Smooth muscle cell (in vitro differentiated cells): ENCODE results near the gene APBA2. TPM values are rescaled to one million over a fixed set of nuclear protein-coding genes. Genes with fewer than 3 reads are reported as not detected.

Experiments
- DNase-seq: peaks from one replicate; lab custom pipeline; 2025; ENCODE audit not compliant: unreplicated experiment; lab: John Stamatoyannopoulos, UW
- H2AFZ ChIP-seq: fragments of 200-600 bp; sonication (generic); 2 replicates; pipeline ENCODE4 v1.6.0; 2016; ENCODE audit warnings: antibody characterized with exemption, low read depth, mild to moderate bottlenecking
- H3F3A ChIP-seq: fragments of 200-600 bp; sonication (generic); 2 replicates; pipeline ENCODE4 v1.6.0; 2017; ENCODE audit warnings: antibody characterized with exemption, low read depth
- H3K27ac ChIP-seq: fragments of 200-600 bp; sonication (generic); 2 replicates; pipeline ENCODE4 v1.5.1; 2016; ENCODE audit warnings: low read depth, mild to moderate bottlenecking
- H3K27me3 ChIP-seq: fragments of 200-600 bp; sonication (generic); 2 replicates; pipeline ENCODE4 v1.6.1; 2016; ENCODE audit warnings: low read depth, mild to moderate bottlenecking
- H3K36me3 ChIP-seq: fragments of 200-600 bp; sonication (generic); 2 replicates; pipeline ENCODE4 v1.5.1; 2016; ENCODE audit warnings: low read depth
- H3K4me1 ChIP-seq: fragments of 200-600 bp; sonication (generic); 2 replicates; pipeline ENCODE4 v1.5.1; 2016; ENCODE audit warnings: low read depth
- H3K4me2 ChIP-seq: fragments of 200-600 bp; sonication (generic); 2 replicates; pipeline ENCODE4 v1.6.0; 2016; ENCODE audit warnings: mild to moderate bottlenecking
- H3K4me3 ChIP-seq: fragments of 200-600 bp; sonication (generic); 2 replicates; pipeline ENCODE4 v1.5.1; 2016; ENCODE audit warnings: mild to moderate bottlenecking
- H3K79me2 ChIP-seq: fragments of 200-600 bp; sonication (generic); 2 replicates; pipeline ENCODE4 v1.6.0; 2016; ENCODE audit warnings: low read depth, mild to moderate bottlenecking
- H3K9ac ChIP-seq: fragments of 200-600 bp; sonication (generic); 2 replicates; pipeline ENCODE4 v1.6.0; 2016; ENCODE audit warnings: low read depth
- H3K9me3 ChIP-seq: fragments of 200-600 bp; sonication (generic); replicated peaks from 2 replicates; pipeline ENCODE4 v1.5.1; 2016; ENCODE audit warnings: low read depth
- H4K20me1 ChIP-seq: fragments of 200-600 bp; sonication (generic); 2 replicates; pipeline ENCODE4 v1.6.0; 2016; ENCODE audit warnings: low read depth
- WGBS: methylation state at CpG from one replicate; pipeline ENCODE4 v1.1.7; 2016; ENCODE audit warnings: low lambda C conversion rate; 5-methylcytosine and 5-hydroxymethylcytosine counted together
- polyA plus RNA-seq: library from polyadenylated mRNA; unstranded; fragments of >200 nt; fragmentation: Nextera tagmentation; extraction: Ambion mirVana; gene quantifications from 2 replicates; pipeline ENCODE4 v1.2.1, GENCODE V29; 2016
- total RNA-seq: library from RNA; depleted of rRNA; stranded (reverse); fragments of >200 nt; gene quantifications from 2 replicates; pipeline ENCODE4 v1.2.3, GENCODE V29; 2014
- TF ChIP-seq, protein P1 (sequence below): fragments of 200-600 bp; sonication (generic); IDR thresholded peaks from 2 replicates; pipeline ENCODE4 v1.5.1; 2017; ENCODE audit warnings: borderline replicate concordance, mild to moderate bottlenecking, antibody characterized with exemption; ENCODE audit not compliant: insufficient read depth, poor library complexity, severe bottlenecking

APBA2 gene
- total and polyA plus RNA-seq, 2 experiments from 2014 or later = 10.2 to 14.9 TPM

DNA sequence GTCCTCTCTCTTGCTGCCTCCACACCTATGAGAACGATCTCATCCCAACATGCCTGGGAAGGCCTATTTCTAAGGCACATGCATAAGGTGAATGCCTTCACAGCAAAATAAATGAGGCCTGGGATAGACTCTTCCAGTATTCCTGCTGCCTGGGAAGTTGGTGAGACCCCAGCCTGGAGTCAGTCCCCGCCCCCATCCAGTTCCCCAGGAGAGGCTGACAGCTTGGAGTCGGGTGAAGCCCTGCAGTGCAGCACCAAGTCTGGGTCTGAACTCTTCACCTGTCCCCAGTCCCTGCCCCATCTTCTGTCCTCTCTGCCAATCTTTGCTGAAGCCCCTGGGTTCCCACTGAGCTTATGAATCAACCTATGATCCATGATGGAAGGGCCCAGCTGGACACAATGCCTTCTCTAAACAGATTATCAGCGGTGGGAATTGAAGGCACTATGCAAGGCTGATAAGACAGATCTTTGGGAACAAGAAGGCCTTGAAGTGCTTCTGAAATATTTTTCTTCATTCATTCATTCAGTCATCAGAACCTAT is 10.2 kb upstream of the APBA2 start:
- H3K4me3 ChIP-seq = no peak overlapping the region
- H4K20me1 ChIP-seq = no peaks in the 10 kb centered on the region
- H3K27ac ChIP-seq = no peak overlapping the region
- WGBS = 82% methylated on average over 4 of the region's 4 CpGs
- no peaks in the 10 kb centered on the region for H3K79me2 ChIP-seq
- H3K36me3 ChIP-seq = no peaks in the 10 kb centered on the region
- H2AFZ ChIP-seq = no peak overlapping the region
- no peaks in the 10 kb centered on the region for H3K27me3 ChIP-seq
- H3F3A ChIP-seq = no peaks in the 10 kb centered on the region
- H3K9ac ChIP-seq = no peak overlapping the region
- DNase-seq = no peak
- no peak overlapping the region for H3K4me2 ChIP-seq
- peaks cover 7% of the 10 kb centered on the region for H3K4me1 ChIP-seq
- H3K9me3 ChIP-seq = no peaks in the 10 kb centered on the region
- TF ChIP-seq, protein P1, sequence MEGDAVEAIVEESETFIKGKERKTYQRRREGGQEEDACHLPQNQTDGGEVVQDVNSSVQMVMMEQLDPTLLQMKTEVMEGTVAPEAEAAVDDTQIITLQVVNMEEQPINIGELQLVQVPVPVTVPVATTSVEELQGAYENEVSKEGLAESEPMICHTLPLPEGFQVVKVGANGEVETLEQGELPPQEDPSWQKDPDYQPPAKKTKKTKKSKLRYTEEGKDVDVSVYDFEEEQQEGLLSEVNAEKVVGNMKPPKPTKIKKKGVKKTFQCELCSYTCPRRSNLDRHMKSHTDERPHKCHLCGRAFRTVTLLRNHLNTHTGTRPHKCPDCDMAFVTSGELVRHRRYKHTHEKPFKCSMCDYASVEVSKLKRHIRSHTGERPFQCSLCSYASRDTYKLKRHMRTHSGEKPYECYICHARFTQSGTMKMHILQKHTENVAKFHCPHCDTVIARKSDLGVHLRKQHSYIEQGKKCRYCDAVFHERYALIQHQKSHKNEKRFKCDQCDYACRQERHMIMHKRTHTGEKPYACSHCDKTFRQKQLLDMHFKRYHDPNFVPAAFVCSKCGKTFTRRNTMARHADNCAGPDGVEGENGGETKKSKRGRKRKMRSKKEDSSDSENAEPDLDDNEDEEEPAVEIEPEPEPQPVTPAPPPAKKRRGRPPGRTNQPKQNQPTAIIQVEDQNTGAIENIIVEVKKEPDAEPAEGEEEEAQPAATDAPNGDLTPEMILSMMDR = no peak

DNA sequence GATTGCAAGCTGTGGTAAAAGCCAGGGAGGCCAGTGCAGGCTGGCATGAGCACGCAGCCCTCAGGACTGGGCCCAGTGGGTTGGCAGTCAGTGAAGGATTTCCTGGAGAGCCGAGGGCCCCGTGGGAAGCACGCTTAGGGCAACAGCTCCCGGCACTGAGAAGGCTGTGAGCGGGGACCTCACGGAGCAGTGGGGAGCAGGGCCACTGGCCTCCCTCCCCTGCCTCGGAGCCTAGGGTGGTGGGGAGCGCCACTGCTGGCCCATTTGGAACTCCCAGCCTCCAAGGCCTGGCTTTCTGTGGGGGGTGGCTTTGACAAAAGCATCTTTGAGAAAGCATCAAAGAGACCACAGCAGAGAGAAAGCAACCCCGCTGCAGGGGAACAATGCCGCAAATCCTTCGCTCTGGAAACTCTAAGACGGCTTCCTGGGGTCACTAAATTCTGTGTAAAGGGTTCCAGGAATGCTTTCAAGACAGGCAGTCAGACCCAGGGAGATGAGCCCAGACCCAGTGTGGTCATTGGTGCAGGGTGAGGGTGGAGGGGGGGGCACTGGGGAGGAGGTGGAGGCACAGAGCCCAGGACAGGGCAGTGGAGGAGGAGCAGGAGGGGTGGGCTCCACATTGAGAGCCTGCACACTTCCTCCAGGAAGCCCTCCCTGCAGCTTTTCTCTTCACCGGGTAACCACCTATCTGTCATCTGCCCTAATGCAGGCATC is 9.5 kb upstream of the APBA2 start:
- TF ChIP-seq, protein P1 = no peak
- 71% methylated on average over 14 of the region's 14 CpGs for WGBS
- DNase-seq = no peak
- Histone ChIP-seq H3K27ac (no peak overlapping the region), H3K4me1 (peaks cover 7% of the 10 kb centered on the region), H3K9ac (no peak overlapping the region), H3K79me2 (no peaks in the 10 kb centered on the region), H3K27me3 (no peaks in the 10 kb centered on the region), H3K9me3 (no peaks in the 10 kb centered on the region), H3F3A (no peaks in the 10 kb centered on the region), H2AFZ (no peak overlapping the region), H3K36me3 (no peaks in the 10 kb centered on the region), H4K20me1 (no peaks in the 10 kb centered on the region), H3K4me2 (no peak overlapping the region), H3K4me3 (no peak overlapping the region)

DNA sequence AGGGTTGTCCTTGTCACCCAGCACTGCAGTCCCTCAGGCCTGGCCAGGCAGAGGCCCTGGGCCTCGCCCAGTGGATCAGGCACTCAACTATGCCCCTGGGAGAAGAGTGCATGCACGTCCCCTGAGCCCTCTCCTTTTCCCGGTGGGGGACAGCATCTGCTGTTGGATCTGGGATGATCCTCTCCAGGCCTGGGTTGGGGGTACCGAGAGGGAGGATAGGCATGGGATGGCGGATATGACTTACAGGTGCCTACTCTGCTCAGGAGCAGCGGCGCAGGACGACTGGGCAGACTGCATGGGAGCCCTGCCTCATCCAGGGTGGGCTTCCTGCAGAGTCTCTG is 9.0 kb upstream of the APBA2 start:
- WGBS = 91% methylated on average over 8 of the region's 8 CpGs
- no peaks in the 10 kb centered on the region for H3K79me2 ChIP-seq
- no peaks in the 10 kb centered on the region for H3K36me3 ChIP-seq

More for the DNA sequence above, 9.0 kb upstream of the APBA2 start:
- no peaks in the 10 kb centered on the region for H3K27me3 ChIP-seq
- no peak overlapping the region for H3K4me2 ChIP-seq
- no peaks in the 10 kb centered on the region for H3F3A ChIP-seq
- H3K9ac ChIP-seq = no peak overlapping the region
- H3K4me3 ChIP-seq = no peak overlapping the region
- no peak overlapping the region for H3K27ac ChIP-seq
- H4K20me1 ChIP-seq = no peaks in the 10 kb centered on the region
- no peak for DNase-seq
- no peaks in the 10 kb centered on the region for H3K9me3 ChIP-seq
- no peak overlapping the region for H2AFZ ChIP-seq
- TF ChIP-seq, protein P1 = no peak
- peaks cover 7% of the 10 kb centered on the region for H3K4me1 ChIP-seq
